ENCODE results near the gene NT5M. TPM values are rescaled to one million over a fixed set of nuclear protein-coding genes. Genes with fewer than 3 reads are reported as not detected.

The NT5M gene
- polyA plus RNA-seq, 3 donors, result 0.23 to 0.57 (median 0.25) TPM

- Histone ChIP-seq H3K27me3 (ENCODE audit: control insufficient read depth in 2 of 2, insufficient read depth in 2 of 2, low read length in 2 of 2) (no peaks in the 10 kb centered on the region), H4K20me1 (ENCODE audit: insufficient read depth, low read length) (no peaks in the 10 kb centered on the region), H2AFZ (ENCODE audit: insufficient read depth, low read depth, low read length, poor library complexity, severe bottlenecking) (no peak overlapping the region), H3K27ac (ENCODE audit: low read depth in 1 of 2, low read length in 2 of 2) (no peak overlapping the region), H3K36me3 (replicated peaks in 1 of 2; ENCODE audit: control insufficient read depth in 1 of 2, insufficient read depth in 2 of 2, low read length in 2 of 2) (no peaks in the 10 kb centered on the region), H3K4me2 (replicated peaks; ENCODE audit: extremely low read depth, low read length, poor library complexity, severe bottlenecking) (no peak overlapping the region), H3K9me3 (replicated peaks in 1 of 2; ENCODE audit: control insufficient read depth in 1 of 2, insufficient read depth in 1 of 2, low read length in 2 of 2) (no peaks in the 10 kb centered on the region), H3K9ac (ENCODE audit: insufficient read depth, low read length, poor library complexity, severe bottlenecking) (no peak overlapping the region), H3K4me3 (replicated peaks in 1 of 3; ENCODE audit: low read depth in 2 of 3, low read length in 3 of 3) (no peak overlapping the region), H3K79me2 (ENCODE audit: insufficient read depth, low read length) (no peaks in the 10 kb centered on the region), H3K4me1 (ENCODE audit: control insufficient read depth in 1 of 2, insufficient read depth in 2 of 2, low read length in 2 of 2) (no peaks in the 10 kb centered on the region)
- Mint-ChIP-seq H3K4me3 (no peak overlapping the region), H3K9me3 (no peaks in the 10 kb centered on the region), H3K4me1 (no peaks in the 10 kb centered on the region), H3K36me3 (peaks cover 7 to 9% of the 10 kb centered on the region in 2 donors), H3K27me3 (ENCODE audit: low read depth in 3 of 3) (peaks cover 0 to 4% (median 0%) of the 10 kb centered on the region in 3 donors), H3K27ac (no peak overlapping the region)
- intact Hi-C loops (cut with micrococcal nuclease), result no loop called here
- TF ChIP-seq CTCF (IDR thresholded peaks at IDR 0.05), result no peak
- no peak for DNase-seq
- WGBS (ENCODE audit: insufficient coverage), result 97% methylated on average over 10 of the region's 10 CpGs
Measured at GRCh38 chr17:17325228-17325627, 22.1 kb downstream of the NT5M start.

GRCh38 chr17:17325816-17326215 lies 22.6 kb downstream of the NT5M start:
- Histone ChIP-seq H3K27ac (ENCODE audit: low read depth in 1 of 2, low read length in 2 of 2) (no peak overlapping the region), H3K4me2 (replicated peaks; ENCODE audit: extremely low read depth, low read length, poor library complexity, severe bottlenecking) (no peak overlapping the region), H3K4me3 (replicated peaks in 1 of 3; ENCODE audit: low read depth in 2 of 3, low read length in 3 of 3) (no peak overlapping the region), H3K36me3 (replicated peaks in 1 of 2; ENCODE audit: control insufficient read depth in 1 of 2, insufficient read depth in 2 of 2, low read length in 2 of 2) (no peaks in the 10 kb centered on the region), H3K79me2 (ENCODE audit: insufficient read depth, low read length) (no peaks in the 10 kb centered on the region), H3K9ac (ENCODE audit: insufficient read depth, low read length, poor library complexity, severe bottlenecking) (no peak overlapping the region), H3K9me3 (replicated peaks in 1 of 2; ENCODE audit: control insufficient read depth in 1 of 2, insufficient read depth in 1 of 2, low read length in 2 of 2) (no peaks in the 10 kb centered on the region), H3K4me1 (ENCODE audit: control insufficient read depth in 1 of 2, insufficient read depth in 2 of 2, low read length in 2 of 2) (no peaks in the 10 kb centered on the region), H3K27me3 (ENCODE audit: control insufficient read depth in 2 of 2, insufficient read depth in 2 of 2, low read length in 2 of 2) (no peaks in the 10 kb centered on the region), H4K20me1 (ENCODE audit: insufficient read depth, low read length) (no peaks in the 10 kb centered on the region), H2AFZ (ENCODE audit: insufficient read depth, low read depth, low read length, poor library complexity, severe bottlenecking) (no peak overlapping the region)
- no peak overlapping the region for H3K27ac Mint-ChIP-seq
- no peaks in the 10 kb centered on the region for H3K9me3 Mint-ChIP-seq
- no peaks in the 10 kb centered on the region for H3K4me1 Mint-ChIP-seq
- WGBS (ENCODE audit: insufficient coverage), result 100% methylated on average over 3 of the region's 9 CpGs
- no peak for DNase-seq
- no peak overlapping the region for H3K4me3 Mint-ChIP-seq
- no peak for TF ChIP-seq CTCF (IDR thresholded peaks at IDR 0.05)
- peaks cover 0 to 4% (median 0%) of the 10 kb centered on the region in 3 donors for H3K27me3 Mint-ChIP-seq (ENCODE audit: low read depth in 3 of 3)
- peaks cover 7 to 9% of the 10 kb centered on the region in 2 donors for H3K36me3 Mint-ChIP-seq
- intact Hi-C loops (cut with micrococcal nuclease), result no loop called here
